Measurements from ENCODE around the gene CBY2.

GRCh38 chr13:45717349-45717748 is 15.2 kb downstream of the CBY2 start:
- no peak for TF ChIP-seq CTCF (IDR thresholded peaks at IDR 0.05)
- no peak for TF ChIP-seq POLR2A (IDR thresholded peaks at IDR 0.05)
- no peak for TF ChIP-seq POLR2AphosphoS5 (IDR thresholded peaks at IDR 0.05)

All from stomach (tissue), 4 donors.